Activated naive CD4-positive, alpha-beta T cell treated with anti-CD3 and anti-CD28 coated beads, Interleukin-2, amount 10 ng/mL, durations not matched to agents 7 days and 5 days (primary cell): Measurements from ENCODE around the gene FAM13C.

Experiments used
- CTCF ChIA-PET: fragments of 350-600 bp; sonication (Branson Sonifier 250); formaldehyde crosslinking; loops from one replicate; lab custom pipeline; 2021; ENCODE audit warnings: antibody characterized with exemption; lab: Charles Lee
- DNase-seq: peaks from one replicate; pipeline ENCODE4 v3.0.0-alpha.2; 2020
- H3K27ac Mint-ChIP-seq: one replicate; pipeline ENCODE4 v1.8.0; 2021; ENCODE audit warnings: mild to moderate bottlenecking, moderate library complexity, mixed read lengths
- H3K27me3 Mint-ChIP-seq: one replicate; pipeline ENCODE4 v1.8.0; 2021; ENCODE audit warnings: mild to moderate bottlenecking, mixed read lengths
- H3K36me3 Mint-ChIP-seq: one replicate; pipeline ENCODE4 v1.8.0; 2021; ENCODE audit warnings: mixed read lengths
- H3K4me1 Mint-ChIP-seq: one replicate; pipeline ENCODE4 v1.8.0; 2021; ENCODE audit warnings: mixed read lengths
- H3K4me3 Mint-ChIP-seq: one replicate; pipeline ENCODE4 v1.8.0; 2021; ENCODE audit warnings: mild to moderate bottlenecking, moderate library complexity, mixed read lengths
- H3K9me3 Mint-ChIP-seq: one replicate; pipeline ENCODE4 v1.8.0; 2021; ENCODE audit warnings: mixed read lengths

Gene FAM13C

DNA sequence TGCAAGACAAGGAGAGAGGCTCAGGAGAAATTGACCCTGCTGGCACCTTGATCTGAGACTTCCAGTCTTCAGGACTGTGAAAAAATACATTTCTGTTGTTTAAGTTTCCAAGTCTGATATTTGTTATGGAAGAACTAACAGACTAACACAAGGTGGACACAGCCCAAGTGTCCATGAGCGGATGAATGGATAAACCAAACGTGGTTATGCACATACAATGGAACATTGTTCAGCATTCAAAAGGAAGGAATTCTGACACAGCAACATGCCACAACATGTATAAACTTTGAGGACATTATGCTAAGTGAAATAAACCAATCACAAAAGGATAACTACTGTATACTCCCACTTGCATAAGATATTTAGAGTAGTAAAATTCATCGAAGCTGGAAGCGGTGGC, 76.5 kb downstream of the FAM13C start:
- no peak overlapping the region for H3K4me3 Mint-ChIP-seq
- peaks cover 1% of the 10 kb centered on the region for H3K9me3 Mint-ChIP-seq
- H3K36me3 Mint-ChIP-seq = no peaks in the 10 kb centered on the region
- no peaks in the 10 kb centered on the region for H3K4me1 Mint-ChIP-seq
- H3K27me3 Mint-ChIP-seq = no peaks in the 10 kb centered on the region
- DNase-seq = no peak
- no peak overlapping the region for H3K27ac Mint-ChIP-seq
- CTCF ChIA-PET = no interaction called here

- CTCF ChIA-PET = no interaction called here
- H3K27ac Mint-ChIP-seq = no peak overlapping the region
- H3K4me3 Mint-ChIP-seq = no peak overlapping the region
- no peaks in the 10 kb centered on the region for H3K36me3 Mint-ChIP-seq
- H3K27me3 Mint-ChIP-seq = no peaks in the 10 kb centered on the region
- no peaks in the 10 kb centered on the region for H3K9me3 Mint-ChIP-seq
- DNase-seq = no peak
- H3K4me1 Mint-ChIP-seq = no peaks in the 10 kb centered on the region
These were observed 77.3 kb downstream of the FAM13C start for GRCh38 chr10:59285073-59285472.

GRCh38 chr10:59284118-59284975, 78.0 kb downstream of the FAM13C start:
- DNase-seq = no peak
- H3K4me3 Mint-ChIP-seq = no peak overlapping the region
- H3K27ac Mint-ChIP-seq = no peak overlapping the region
- H3K4me1 Mint-ChIP-seq = no peaks in the 10 kb centered on the region
- H3K9me3 Mint-ChIP-seq = no peaks in the 10 kb centered on the region
- no peaks in the 10 kb centered on the region for H3K36me3 Mint-ChIP-seq
- H3K27me3 Mint-ChIP-seq = no peaks in the 10 kb centered on the region
- CTCF ChIA-PET = no interaction called here

- Mint-ChIP-seq H3K27me3 (no peaks in the 10 kb centered on the region), H3K36me3 (no peaks in the 10 kb centered on the region), H3K4me3 (no peak overlapping the region), H3K27ac (no peak overlapping the region), H3K4me1 (no peaks in the 10 kb centered on the region), H3K9me3 (no peaks in the 10 kb centered on the region)
- CTCF ChIA-PET = no interaction called here
- no peak for DNase-seq
These were observed 78.8 kb downstream of the FAM13C start for GRCh38 chr10:59283456-59284091.

- H3K36me3 Mint-ChIP-seq = no peaks in the 10 kb centered on the region
- H3K9me3 Mint-ChIP-seq = no peaks in the 10 kb centered on the region
- no peaks in the 10 kb centered on the region for H3K4me1 Mint-ChIP-seq
- H3K27me3 Mint-ChIP-seq = no peaks in the 10 kb centered on the region
- CTCF ChIA-PET = no interaction called here
- no peak overlapping the region for H3K27ac Mint-ChIP-seq
- no peak for DNase-seq
- no peak overlapping the region for H3K4me3 Mint-ChIP-seq
These were observed 80.5 kb downstream of the FAM13C start for GRCh38 chr10:59281861-59282260.

DNA sequence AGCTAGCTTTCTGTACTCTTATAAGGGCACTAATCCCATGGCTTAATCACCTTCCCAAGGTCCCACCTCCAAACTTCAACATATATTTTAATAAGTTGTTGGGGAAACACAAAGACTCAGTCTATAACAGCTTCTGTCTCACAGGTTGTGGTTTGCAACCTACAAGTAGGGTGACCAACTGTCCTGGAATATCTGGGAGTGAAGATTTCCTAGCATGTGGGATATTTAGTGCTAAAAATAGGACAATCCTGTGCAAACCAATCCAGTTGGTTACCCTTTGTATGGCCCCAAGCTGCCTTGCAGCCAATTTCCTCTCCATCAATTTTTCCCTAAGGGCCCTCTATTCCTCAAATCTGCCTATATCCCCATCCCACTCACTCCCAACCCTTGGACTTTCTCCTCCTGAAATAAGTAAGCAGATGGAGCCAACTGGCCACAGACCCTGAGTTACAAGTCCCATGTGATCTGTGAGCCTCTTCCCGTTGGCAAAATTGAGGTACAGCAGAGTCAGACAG, 82.3 kb downstream of the FAM13C start:
- Mint-ChIP-seq H3K4me1 (no peaks in the 10 kb centered on the region), H3K9me3 (no peaks in the 10 kb centered on the region), H3K4me3 (no peak overlapping the region), H3K36me3 (no peaks in the 10 kb centered on the region), H3K27me3 (no peaks in the 10 kb centered on the region), H3K27ac (no peak overlapping the region)
- CTCF ChIA-PET = no interaction called here
- no peak for DNase-seq

DNA sequence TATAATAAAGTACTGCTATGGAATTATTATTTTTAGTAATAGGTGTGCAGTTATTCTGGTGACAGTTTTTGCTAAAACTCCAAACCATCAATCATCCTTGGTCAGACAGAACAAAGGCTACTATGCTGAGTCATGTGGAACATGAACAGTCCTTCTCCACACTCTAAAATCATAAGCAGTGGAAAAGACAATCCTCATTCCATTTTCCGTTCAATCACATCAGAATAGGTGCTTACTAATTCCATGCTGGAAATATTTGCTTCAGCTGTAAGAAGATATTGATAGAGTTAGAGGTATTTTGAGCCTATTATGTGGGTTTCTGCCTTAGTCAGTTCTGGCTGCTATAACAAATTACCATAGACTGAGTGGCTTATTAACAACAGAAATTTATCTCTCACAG, 82.9 kb downstream of the FAM13C start:
- Mint-ChIP-seq H3K27ac (no peak overlapping the region), H3K36me3 (no peaks in the 10 kb centered on the region), H3K4me1 (no peaks in the 10 kb centered on the region)

GRCh38 chr10:59276919-59277318, 85.4 kb downstream of the FAM13C start:
- DNase-seq = no peak
- no peak overlapping the region for H3K4me3 Mint-ChIP-seq
- H3K27me3 Mint-ChIP-seq = no peaks in the 10 kb centered on the region
- H3K4me1 Mint-ChIP-seq = no peaks in the 10 kb centered on the region
- CTCF ChIA-PET = no interaction called here
- H3K27ac Mint-ChIP-seq = no peak overlapping the region
- H3K9me3 Mint-ChIP-seq = no peaks in the 10 kb centered on the region
- no peaks in the 10 kb centered on the region for H3K36me3 Mint-ChIP-seq

More for the DNA sequence above, 82.9 kb downstream of the FAM13C start:
- CTCF ChIA-PET = no interaction called here
- Mint-ChIP-seq H3K4me3 (no peak overlapping the region), H3K27me3 (no peaks in the 10 kb centered on the region), H3K9me3 (no peaks in the 10 kb centered on the region)
- DNase-seq = no peak

DNA sequence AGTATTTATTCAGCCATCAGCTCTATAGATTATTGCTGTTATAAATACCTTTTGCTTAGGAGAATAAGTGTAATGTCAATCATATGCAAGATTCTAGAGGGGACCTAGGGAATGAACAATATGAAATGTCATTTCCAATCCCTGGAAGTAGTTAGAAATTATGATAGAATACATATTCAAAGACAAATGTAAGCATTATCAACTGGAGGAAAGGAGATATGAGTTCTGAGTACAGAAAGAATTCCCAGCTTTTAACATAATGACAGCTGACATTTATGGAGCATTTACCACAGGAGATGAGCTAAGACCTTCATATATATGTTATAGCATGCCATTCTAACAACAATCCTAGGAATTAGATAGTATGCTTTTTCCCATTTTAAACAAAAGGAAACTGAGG, 86.2 kb downstream of the FAM13C start:
- Mint-ChIP-seq H3K27ac (no peak overlapping the region), H3K36me3 (no peaks in the 10 kb centered on the region), H3K4me1 (no peaks in the 10 kb centered on the region), H3K4me3 (no peak overlapping the region), H3K27me3 (no peaks in the 10 kb centered on the region), H3K9me3 (no peaks in the 10 kb centered on the region)
- no peak for DNase-seq
- CTCF ChIA-PET = no interaction called here

DNA sequence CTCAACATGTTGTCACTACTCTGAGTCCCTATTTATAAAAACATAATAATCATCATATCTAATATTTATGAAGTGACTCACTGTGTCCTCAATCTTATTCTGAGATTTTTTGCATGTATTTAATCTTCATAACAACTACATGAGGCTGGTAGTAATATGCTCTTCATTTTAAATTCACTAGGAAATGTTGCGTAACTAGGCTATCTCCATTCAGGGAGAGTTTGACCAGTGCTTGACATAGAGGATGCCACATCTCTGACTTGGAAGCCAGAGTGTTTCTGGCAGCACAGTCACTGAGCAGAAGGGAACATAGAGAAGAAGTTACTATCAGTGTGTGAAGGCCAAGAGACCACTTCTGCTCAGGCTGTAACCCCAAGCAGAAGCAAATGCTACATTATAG, 88.9 kb downstream of the FAM13C start:
- CTCF ChIA-PET = no interaction called here
- Mint-ChIP-seq H3K27me3 (no peaks in the 10 kb centered on the region), H3K4me3 (no peak overlapping the region), H3K4me1 (no peaks in the 10 kb centered on the region), H3K36me3 (no peaks in the 10 kb centered on the region), H3K9me3 (peaks cover 6% of the 10 kb centered on the region), H3K27ac (no peak overlapping the region)
- no peak for DNase-seq

GRCh38 chr10:59272061-59272460, 90.3 kb downstream of the FAM13C start:
- Mint-ChIP-seq H3K4me1 (no peaks in the 10 kb centered on the region), H3K27ac (no peak overlapping the region), H3K27me3 (no peaks in the 10 kb centered on the region)

GRCh38 chr10:59271160-59271559, 91.2 kb downstream of the FAM13C start:
- CTCF ChIA-PET = no interaction called here

More at GRCh38 chr10:59272061-59272460, 90.3 kb downstream of the FAM13C start:
- Mint-ChIP-seq H3K9me3 (peaks cover 6% of the 10 kb centered on the region), H3K4me3 (no peak overlapping the region), H3K36me3 (no peaks in the 10 kb centered on the region)
- DNase-seq = no peak
- CTCF ChIA-PET = no interaction called here

GRCh38 chr10:59270492-59270891, 91.9 kb downstream of the FAM13C start:
- Mint-ChIP-seq H3K27me3 (no peaks in the 10 kb centered on the region), H3K4me1 (no peaks in the 10 kb centered on the region), H3K4me3 (no peak overlapping the region), H3K36me3 (no peaks in the 10 kb centered on the region), H3K9me3 (peaks cover 6% of the 10 kb centered on the region), H3K27ac (no peak overlapping the region)
- DNase-seq = no peak
- CTCF ChIA-PET = no interaction called here

More at GRCh38 chr10:59271160-59271559, 91.2 kb downstream of the FAM13C start:
- no peak for DNase-seq
- Mint-ChIP-seq H3K4me3 (no peak overlapping the region), H3K27me3 (no peaks in the 10 kb centered on the region), H3K36me3 (no peaks in the 10 kb centered on the region), H3K4me1 (no peaks in the 10 kb centered on the region), H3K9me3 (peaks cover 6% of the 10 kb centered on the region), H3K27ac (no peak overlapping the region)

DNA sequence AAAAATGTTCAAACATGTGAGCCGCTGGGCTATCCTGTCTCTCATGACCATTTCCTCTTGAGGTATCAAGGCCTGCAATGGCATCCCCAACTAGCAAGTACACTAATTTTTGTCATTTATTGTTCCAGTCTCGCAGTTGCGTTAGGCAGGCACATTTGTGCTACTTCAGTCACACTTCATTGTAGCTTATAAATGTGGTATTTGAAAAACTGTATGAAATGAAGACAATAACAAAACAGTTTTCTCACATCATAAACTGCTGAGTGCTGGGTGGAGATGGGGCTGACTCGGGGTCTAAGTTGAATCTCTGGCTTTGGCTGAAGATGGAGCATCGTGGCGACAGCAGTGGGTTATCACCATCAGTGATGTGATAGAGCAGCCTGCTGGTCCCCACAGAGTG, 92.7 kb downstream of the FAM13C start:
- no peak overlapping the region for H3K27ac Mint-ChIP-seq
- CTCF ChIA-PET = interaction anchor here (0.6 kb wide), 1 partner anchor 524 kb away, joined by 4 read pairs; no protein-coding TSS in a partner anchor
- H3K4me1 Mint-ChIP-seq = no peaks in the 10 kb centered on the region
- H3K36me3 Mint-ChIP-seq = no peaks in the 10 kb centered on the region
- peaks cover 6% of the 10 kb centered on the region for H3K9me3 Mint-ChIP-seq
- no peak overlapping the region for H3K4me3 Mint-ChIP-seq
- DNase-seq = no peak
- H3K27me3 Mint-ChIP-seq = no peaks in the 10 kb centered on the region

- CTCF ChIA-PET = no interaction called here
- Mint-ChIP-seq H3K4me1 (no peaks in the 10 kb centered on the region), H3K27me3 (no peaks in the 10 kb centered on the region), H3K27ac (no peak overlapping the region), H3K4me3 (no peak overlapping the region), H3K36me3 (no peaks in the 10 kb centered on the region), H3K9me3 (peaks cover 6% of the 10 kb centered on the region)
- no peak for DNase-seq
These were observed 93.9 kb downstream of the FAM13C start for GRCh38 chr10:59268460-59268859.
